SK-N-SH (cell line): Measurements from ENCODE around the gene SLC36A3.
"Not testable (repeated sequence)": the region's sequence is repeated elsewhere in the genome, so short reads cannot be mapped to it uniquely, and the experiment has no call there.

ENCODE experiments used
- CTCF ChIP-seq: fragments of 200-600 bp; sonication (generic); IDR thresholded peaks from 2 replicates; pipeline ENCODE4 v1.6.1; 2017; ENCODE audit warnings: antibody characterized with exemption, mild to moderate bottlenecking, moderate library complexity
- PBX3 ChIP-seq: IDR thresholded peaks from 2 replicates; pipeline ENCODE4; 2012

DNA sequence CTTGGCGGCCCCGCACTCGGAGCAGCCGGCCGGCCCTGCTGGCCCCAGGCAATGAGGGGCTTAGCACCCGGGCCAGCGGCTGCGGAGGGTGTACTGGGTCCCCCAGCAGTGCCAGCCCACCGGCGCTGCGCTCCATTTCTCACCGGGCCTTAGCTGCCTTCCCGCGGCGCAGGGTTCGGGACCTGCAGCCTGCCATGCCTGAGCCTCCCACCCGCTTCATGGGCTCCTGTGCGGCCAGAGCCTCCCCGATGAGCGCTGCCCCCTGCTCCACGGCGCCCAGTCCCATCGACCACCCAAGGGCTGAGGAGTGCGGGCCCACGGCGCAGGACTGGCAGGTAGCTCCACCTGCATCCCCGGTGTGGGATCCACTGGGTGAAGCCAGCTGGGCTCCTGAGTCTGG is 5.7 kb upstream of the SLC36A3 start:
- not testable (repeated sequence) for TF ChIP-seq CTCF, PBX3
